Esophagus muscularis mucosa (tissue), 3 donors: ENCODE results near the gene KSR1.

Experiments used
- CTCF ChIP-seq, 3 experiments: fragments of 200-600 bp in 2 of 3; fragments of 450-650 bp in 1 of 3; sonication (generic) in 2 of 3; IDR thresholded peaks; one replicate each; pipeline ENCODE4 v1.5.1; 2017 to 2019; ENCODE audit warnings: antibody characterized with exemption in 3 of 3, mild to moderate bottlenecking in 2 of 3, moderate library complexity in 1 of 3
- POLR2A ChIP-seq: fragments of 450-650 bp; IDR thresholded peaks from one replicate; pipeline ENCODE4 v1.6.1; 2017; ENCODE audit warnings: antibody characterized with exemption, moderate library complexity, mild to moderate bottlenecking, low read depth

- TF ChIP-seq CTCF (IDR thresholded peaks at IDR 0.05) = no peak
- no peak for TF ChIP-seq POLR2A
Observed at GRCh38 chr17:27575912-27576252, 119.6 kb downstream of the KSR1 start.
